IMR-90 (cell line): ENCODE data around the gene PABPC1L. TPM values are rescaled to one million over a fixed set of nuclear protein-coding genes. Genes with fewer than 3 reads are reported as not detected.
A peak's percentile ranks its signal among the peaks of the same experiment; 100 is the strongest.

Experiments used
- ATAC-seq: fragments of 200-7000 bp; cut with Tn5 transposase; 2 replicates; pipeline ENCODE4 v1.9.1; 2020; ENCODE audit warnings: low read depth, mild to moderate bottlenecking, moderate library complexity
- BruUV-seq: library from RNA; stranded (reverse); fragments of 400-500 nt; replicated peaks from 2 replicates; lab custom pipeline; 2021; lab: Mats Ljungman, UMichigan
- CTCF ChIA-PET: fragments of 300-600 bp; formaldehyde crosslinking; extraction: SDS; loops from one replicate; lab custom pipeline; 2021; ENCODE audit warnings: antibody characterized with exemption; lab: Yijun Ruan, JAX
- POLR2A ChIA-PET: fragments of 300-600 bp; sonication (Branson Sonifier 250); formaldehyde crosslinking; loops from one replicate; lab custom pipeline; 2022; ENCODE audit warnings: antibody characterized with exemption; ENCODE audit not compliant: unreplicated experiment; lab: Charles Lee
- DNase-seq: peaks from one replicate; pipeline ENCODE4 v3.0.0; 2013
- H2AFZ ChIP-seq: replicated peaks from 2 replicates; pipeline ENCODE3; 2013; ENCODE audit warnings: low read length, mild to moderate bottlenecking; ENCODE audit not compliant: poor library complexity
- H2AK5ac ChIP-seq: 2 replicates; pipeline ENCODE4 v1.6.1; 2013; ENCODE audit warnings: low read depth, low read length, inconsistent platforms
- H2AK9ac ChIP-seq: replicated peaks from 2 replicates; pipeline ENCODE3; 2013; ENCODE audit warnings: mild to moderate bottlenecking, low read depth, low read length, moderate library complexity; ENCODE audit not compliant: poor library complexity
- H2BK120ac ChIP-seq: 2 replicates; pipeline ENCODE4 v1.6.1; 2013; ENCODE audit warnings: low read depth, low read length, inconsistent platforms
- H2BK15ac ChIP-seq: 3 replicates; pipeline ENCODE4 v1.6.1; 2013; ENCODE audit warnings: low read depth, low read length, inconsistent platforms
- H2BK20ac ChIP-seq: 2 replicates; pipeline ENCODE4 v1.6.1; 2013; ENCODE audit warnings: low read depth, mild to moderate bottlenecking, inconsistent platforms, low read length, moderate library complexity
- H2BK5ac ChIP-seq: 2 replicates; pipeline ENCODE4 v1.6.1; 2013; ENCODE audit warnings: mild to moderate bottlenecking, low read depth, low read length, inconsistent platforms; ENCODE audit not compliant: poor library complexity, severe bottlenecking
- H3K14ac ChIP-seq: replicated peaks from 2 replicates; pipeline ENCODE4 v1.6.1; 2013; ENCODE audit warnings: low read depth, low read length, inconsistent platforms
- H3K18ac ChIP-seq: 2 replicates; pipeline ENCODE4 v1.6.1; 2013; ENCODE audit warnings: low read depth, low read length, control low read depth
- H3K23ac ChIP-seq: 2 replicates; pipeline ENCODE4 v1.6.1; 2013; ENCODE audit warnings: low read depth, low read length, inconsistent platforms
- H3K27ac ChIP-seq: 2 replicates; pipeline ENCODE4 v1.5.1; 2013; ENCODE audit warnings: mild to moderate bottlenecking, control low read depth, low read length; ENCODE audit not compliant: insufficient read depth
- H3K27me3 ChIP-seq: 2 replicates; pipeline ENCODE4 v1.6.1; 2013; ENCODE audit warnings: low read length; ENCODE audit not compliant: control insufficient read depth, insufficient read depth
- H3K36me3 ChIP-seq: 2 replicates; pipeline ENCODE4 v1.6.1; 2013; ENCODE audit warnings: low read length, mixed read lengths; ENCODE audit not compliant: control insufficient read depth, insufficient read depth
- H3K4ac ChIP-seq: 2 replicates; pipeline ENCODE4 v1.6.1; 2013; ENCODE audit warnings: low read depth, low read length, inconsistent platforms
- H3K4me1 ChIP-seq: 2 replicates; pipeline ENCODE4 v1.6.1; 2013; ENCODE audit warnings: low read length, mixed read lengths; ENCODE audit not compliant: control insufficient read depth, insufficient read depth
- H3K4me2 ChIP-seq: 2 replicates; pipeline ENCODE4 v1.6.1; 2013; ENCODE audit warnings: low read depth, mild to moderate bottlenecking, control low read depth, low read length, moderate library complexity
- H3K4me3 ChIP-seq: 2 replicates; pipeline ENCODE4 v1.5.1; 2013; ENCODE audit warnings: low read depth, mild to moderate bottlenecking, control low read depth, low read length, moderate library complexity; ENCODE audit not compliant: insufficient read depth
- H3K56ac ChIP-seq: 2 replicates; pipeline ENCODE4 v1.6.1; 2013; ENCODE audit warnings: low read length, inconsistent platforms; ENCODE audit not compliant: insufficient read depth; ENCODE audit errors: extremely low read depth
- H3K79me1 ChIP-seq, 2 experiments: 2 replicates each; pipeline ENCODE4 v1.6.1; 2013; ENCODE audit warnings: low read length in 2 of 2, inconsistent platforms in 1 of 2, low read depth in 1 of 2
- H3K9ac ChIP-seq: 2 replicates; pipeline ENCODE4 v1.6.1; 2013; ENCODE audit warnings: low read depth, low read length, control low read depth
- H3K9me1 ChIP-seq: 2 replicates; pipeline ENCODE4 v1.6.1; 2013; ENCODE audit warnings: low read length, inconsistent platforms; ENCODE audit not compliant: insufficient read depth
- H3K9me3 ChIP-seq: 2 replicates; pipeline ENCODE4 v1.6.1; 2013; ENCODE audit warnings: low read length; ENCODE audit not compliant: control insufficient read depth, insufficient read depth
- H4K20me1 ChIP-seq: 2 replicates; pipeline ENCODE4 v1.6.1; 2013; ENCODE audit warnings: low read length, inconsistent platforms; ENCODE audit not compliant: insufficient read depth
- H4K5ac ChIP-seq: 2 replicates; pipeline ENCODE4 v1.6.1; 2013; ENCODE audit warnings: mild to moderate bottlenecking, low read depth, low read length, control low read depth
- H4K8ac ChIP-seq, 2 experiments: 2 replicates each; pipeline ENCODE4 v1.6.1; 2013; ENCODE audit warnings: low read depth in 2 of 2, low read length in 2 of 2, control low read depth in 1 of 2, inconsistent platforms in 1 of 2
- H4K91ac ChIP-seq: 2 replicates; pipeline ENCODE4 v1.6.1; 2013; ENCODE audit warnings: low read depth, low read length, inconsistent platforms; ENCODE audit not compliant: insufficient read depth
- BHLHE40 ChIP-seq: fragments of 150-350 bp; IDR thresholded peaks from 2 replicates; pipeline ENCODE4 v1.6.1; 2016; ENCODE audit warnings: mild to moderate bottlenecking, low read depth, low read length
- CHD1 ChIP-seq: IDR thresholded peaks from 2 replicates; pipeline ENCODE4 v1.6.1; 2012; ENCODE audit warnings: low read depth, low read length, improper control_type of control experiment
- FOS ChIP-seq: fragments of 150-350 bp; IDR thresholded peaks from 2 replicates; pipeline ENCODE4 v1.6.1; 2016; ENCODE audit warnings: low read depth, low read length
- MAFK ChIP-seq: IDR thresholded peaks from 2 replicates; pipeline ENCODE4 v1.6.1; 2012; ENCODE audit warnings: low read depth, low read length, improper control_type of control experiment
- MAZ ChIP-seq: IDR thresholded peaks from 2 replicates; pipeline ENCODE4 v1.6.1; 2012; ENCODE audit warnings: low read depth, mild to moderate bottlenecking, low read length, improper control_type of control experiment, moderate library complexity, borderline replicate concordance
- NFE2L2 ChIP-seq: fragments of 150-350 bp; IDR thresholded peaks from 2 replicates; pipeline ENCODE4 v1.6.1; 2016; ENCODE audit warnings: low read depth, mild to moderate bottlenecking, low read length
- RAD21 ChIP-seq: IDR thresholded peaks from 2 replicates; pipeline ENCODE4 v1.6.1; 2012; ENCODE audit warnings: low read length, improper control_type of control experiment
- RFX5 ChIP-seq: IDR thresholded peaks from 2 replicates; pipeline ENCODE4 v1.8.0; 2012; ENCODE audit warnings: low read depth, mild to moderate bottlenecking, low read length, moderate library complexity
- SMC3 ChIP-seq: fragments of 150-350 bp; IDR thresholded peaks from 2 replicates; pipeline ENCODE4 v1.6.1; 2016; ENCODE audit warnings: low read depth, mild to moderate bottlenecking, antibody characterized with exemption, low read length, moderate library complexity
- USF2 ChIP-seq: fragments of 150-350 bp; IDR thresholded peaks from 2 replicates; pipeline ENCODE4 v1.6.1; 2017; ENCODE audit warnings: mild to moderate bottlenecking, antibody characterized with exemption, low read length, low read depth
- WGBS, 2 experiments: methylation state at CpG; one replicate each; pipeline versions ENCODE4 v1.1.5 to v1.1.7; 2013; ENCODE audit warnings: missing lambda C conversion rate in 2 of 2; ENCODE audit not compliant: insufficient read length in 1 of 2; ENCODE audit errors: extremely low coverage in 2 of 2; 5-methylcytosine and 5-hydroxymethylcytosine counted together
- dilution Hi-C: fragments of 300-500 bp; cut with HindIII; formaldehyde crosslinking; loops from one replicate; pipeline ENCODE4 v1.14.3; 2018; ENCODE audit warnings: low sequenced_read_pairs; ENCODE audit not compliant: unreplicated experiment
- in situ Hi-C: fragments of 300-500 bp; cut with MboI; formaldehyde crosslinking; loops from 3 replicates; pipeline ENCODE4 v1.14.3; 2019; ENCODE audit warnings: low sequenced_read_pairs, inconsistent platforms, mixed read lengths
- intact Hi-C: fragments of 100-400 bp; cut with micrococcal nuclease; formaldehyde crosslinking; loops from 2 replicates; pipeline ENCODE4 v1.10.0; 2022
- polyA plus RNA-seq, 3 experiments: library from polyadenylated mRNA; depleted of rRNA; stranded (reverse); fragments of >200 nt; gene quantifications; 2 replicates each; pipeline ENCODE4 v1.2.3, GENCODE V29; 2012; ENCODE audit warnings: low replicate concordance in 1 of 3
- total RNA-seq: library from RNA; depleted of rRNA; stranded (reverse); fragments of >200 nt; gene quantifications from 2 replicates; pipeline ENCODE4 v1.2.3, GENCODE V29; 2012
- TF ChIP-seq, protein P1 (sequence below): conservative IDR thresholded peaks from 2 replicates; pipeline ENCODE4 v1.5.1; 2012; ENCODE audit warnings: mild to moderate bottlenecking, low read depth, low read length, improper control_type of control experiment

The PABPC1L gene
- total and polyA plus RNA-seq, 2 of the 4 experiments (the other 2 are of a cell fraction), result 6.1 to 82.4 TPM

DNA sequence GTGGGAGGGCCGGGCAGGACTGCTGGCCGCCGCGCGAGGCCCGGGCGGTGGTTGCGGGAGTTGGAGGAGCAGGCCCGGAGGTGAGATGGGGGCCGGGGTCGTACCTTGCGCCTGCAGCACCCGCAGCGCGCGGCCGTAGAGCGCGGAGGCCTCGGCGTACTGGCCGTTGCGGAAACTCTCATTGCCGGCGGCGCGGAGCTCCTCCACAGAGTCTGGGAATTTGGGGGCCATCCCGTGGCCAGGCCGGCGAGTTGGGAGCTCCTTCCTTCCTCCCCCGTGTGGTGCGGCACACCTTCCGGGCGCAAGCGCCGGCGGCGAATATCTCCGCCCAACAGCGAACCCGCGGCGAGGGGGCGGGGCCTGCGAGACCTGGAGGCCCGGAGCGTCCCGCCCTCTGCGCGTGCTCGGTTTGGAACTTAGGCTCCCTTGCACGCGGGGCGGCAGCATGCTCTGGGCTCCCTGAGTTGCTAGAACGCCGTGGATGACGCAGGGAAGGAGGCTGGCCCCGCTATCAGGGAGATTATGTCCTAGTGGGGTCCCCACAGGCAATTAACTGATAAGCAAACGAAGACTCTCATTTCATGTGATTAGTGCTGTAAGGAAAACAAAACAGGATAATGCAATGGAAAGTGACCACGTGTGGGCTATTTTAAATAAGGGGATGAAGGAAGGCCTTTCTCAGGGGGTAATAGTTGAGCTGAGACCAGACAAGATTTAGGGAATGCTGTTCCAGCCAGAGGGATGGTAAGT is 50.4 kb downstream of the PABPC1L start, which contains the start of gene TOMM34 (continued):
- TF ChIP-seq NFE2L2 (no peak), RFX5 (no peak), BHLHE40 (peak; percentile 87)

DNA sequence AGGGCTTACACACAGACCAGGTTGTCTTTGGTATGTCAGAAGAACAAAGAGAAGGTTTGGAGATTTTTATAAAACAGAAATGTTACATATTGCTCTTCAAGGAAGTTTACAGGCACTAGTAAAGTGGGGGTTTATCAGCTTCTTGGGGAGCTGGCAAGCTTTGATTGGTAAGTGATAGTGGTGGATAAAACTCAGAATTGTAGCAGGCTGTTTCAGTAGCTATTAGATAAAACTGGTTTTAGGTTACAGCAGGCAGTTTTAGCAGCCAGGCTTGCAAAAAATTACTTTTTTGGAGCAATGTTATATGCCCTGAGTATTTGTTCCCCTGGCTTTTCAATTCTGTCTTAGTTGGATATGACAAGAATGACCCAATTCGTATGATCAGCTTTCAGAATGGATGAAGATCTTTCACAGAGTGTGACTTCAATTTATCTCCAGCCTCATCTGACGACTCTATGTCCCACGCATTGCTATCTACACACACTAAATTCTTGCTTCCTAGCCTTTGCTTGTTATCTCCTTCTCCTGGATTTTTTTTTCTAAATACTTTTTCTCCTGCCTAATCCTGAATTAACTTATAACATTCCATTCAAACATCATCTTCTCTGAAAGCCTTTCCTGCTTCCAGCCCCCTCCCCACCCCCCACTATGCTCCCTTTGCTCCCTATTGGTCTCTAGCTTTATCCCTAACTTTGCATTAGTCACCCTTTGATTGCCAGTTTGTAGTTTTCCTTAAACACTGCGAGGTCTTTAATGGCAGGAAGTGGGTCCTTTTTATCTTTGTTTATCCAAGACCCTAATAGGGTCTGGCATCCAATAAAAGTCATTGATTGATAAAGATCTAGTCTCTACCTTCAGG is 51.4 kb downstream of the PABPC1L start:
- Histone ChIP-seq H3K4ac (no peak overlapping the region; the same call in 1 of the 2 replicates), H2BK15ac (no peak overlapping the region), H2AFZ (no peak overlapping the region), H4K91ac (no peak overlapping the region), H3K36me3 (peaks cover 3% of the 10 kb centered on the region), H2BK20ac (no peak overlapping the region), H2BK120ac (no peak overlapping the region), H3K27ac (no peak overlapping the region), H4K20me1 (peaks cover 14% of the 10 kb centered on the region; the same call in 1 of the 2 replicates), H4K8ac (peak overlapping the region; percentile 75 to 83; a peak in 3 of 4 replicates), H3K9me3 (no peaks in the 10 kb centered on the region), H3K23ac (no peak overlapping the region), H3K56ac (no peak overlapping the region), H3K9ac (no peak overlapping the region), H4K5ac (no peak overlapping the region), H3K18ac (no peak overlapping the region; the same call in 1 of the 2 replicates), H3K4me2 (no peak overlapping the region), H3K79me1 (peaks cover 16 to 34% of the 10 kb centered on the region in 2 experiments), H3K14ac (no peak overlapping the region), H2AK5ac (no peak overlapping the region), H3K9me1 (peaks cover 6% of the 10 kb centered on the region), H3K4me1 (peaks cover 5% of the 10 kb centered on the region), H2AK9ac (no peak overlapping the region), H2BK5ac (no peak overlapping the region), H3K4me3 (no peak overlapping the region), H3K27me3 (no peaks in the 10 kb centered on the region)
- 30% methylated on average over 2 of the region's 4 CpGs; no CpG with 5 or more reads in 1 of the 2 experiments for WGBS, 2 experiments
- ChIA-PET CTCF (no interaction called here), POLR2A (interaction anchor here (0.5 kb wide), 1 partner anchor 150 kb away, joined by 3 read pairs; no protein-coding TSS in a partner anchor)
- in situ Hi-C loops (no loop called here), dilution Hi-C loops (no loop called here), intact Hi-C loops (loop anchor here (5.0 to 10.0 kb wide), 2 partner anchors 814 to 1726 kb away; partner anchors contain the start of gene TP53RK)
- DNase-seq (peak; percentile 20), ATAC-seq (no peak)
- BruUV-seq, result no TSS peak
- no peak for TF ChIP-seq SMC3
- TF ChIP-seq RFX5, result no peak
- TF ChIP-seq FOS, result no peak
- TF ChIP-seq RAD21, result no peak
- no peak for TF ChIP-seq CHD1
- TF ChIP-seq, protein P1, sequence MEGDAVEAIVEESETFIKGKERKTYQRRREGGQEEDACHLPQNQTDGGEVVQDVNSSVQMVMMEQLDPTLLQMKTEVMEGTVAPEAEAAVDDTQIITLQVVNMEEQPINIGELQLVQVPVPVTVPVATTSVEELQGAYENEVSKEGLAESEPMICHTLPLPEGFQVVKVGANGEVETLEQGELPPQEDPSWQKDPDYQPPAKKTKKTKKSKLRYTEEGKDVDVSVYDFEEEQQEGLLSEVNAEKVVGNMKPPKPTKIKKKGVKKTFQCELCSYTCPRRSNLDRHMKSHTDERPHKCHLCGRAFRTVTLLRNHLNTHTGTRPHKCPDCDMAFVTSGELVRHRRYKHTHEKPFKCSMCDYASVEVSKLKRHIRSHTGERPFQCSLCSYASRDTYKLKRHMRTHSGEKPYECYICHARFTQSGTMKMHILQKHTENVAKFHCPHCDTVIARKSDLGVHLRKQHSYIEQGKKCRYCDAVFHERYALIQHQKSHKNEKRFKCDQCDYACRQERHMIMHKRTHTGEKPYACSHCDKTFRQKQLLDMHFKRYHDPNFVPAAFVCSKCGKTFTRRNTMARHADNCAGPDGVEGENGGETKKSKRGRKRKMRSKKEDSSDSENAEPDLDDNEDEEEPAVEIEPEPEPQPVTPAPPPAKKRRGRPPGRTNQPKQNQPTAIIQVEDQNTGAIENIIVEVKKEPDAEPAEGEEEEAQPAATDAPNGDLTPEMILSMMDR, result no peak
- no peak for TF ChIP-seq BHLHE40
- no peak for TF ChIP-seq MAZ
- no peak for TF ChIP-seq MAFK
- TF ChIP-seq USF2, result no peak
